Measurements from ENCODE around the gene SORCS1. TPM values are rescaled to one million over a fixed set of nuclear protein-coding genes. Genes with fewer than 3 reads are reported as not detected.

SORCS1 gene
- total and polyA plus RNA-seq, 2 of the 8 experiments (the other 6 are each of a cell fraction or from before 2014, with no cell fraction given): 4.1 to 4.6 TPM

DNA sequence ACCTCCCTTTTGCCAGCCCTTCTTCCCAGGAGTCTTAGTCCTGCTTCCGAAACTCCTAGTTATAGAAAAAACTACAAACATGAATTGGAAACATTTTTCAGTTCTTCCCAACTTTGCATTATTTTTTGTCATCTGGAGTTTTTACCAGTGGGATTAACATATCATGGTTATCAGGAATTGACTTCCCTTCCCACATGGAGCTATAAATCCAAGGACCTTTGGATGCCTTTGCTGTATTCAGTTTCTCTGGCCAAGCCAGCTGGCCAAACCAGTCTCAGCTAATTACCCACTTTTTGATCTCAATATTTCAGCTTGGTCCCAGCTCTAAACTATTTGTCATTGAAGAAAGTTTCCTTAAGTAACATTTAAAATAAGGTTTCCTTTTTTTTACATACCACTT lies 570.6 kb downstream of the SORCS1 start (continued):
- TF ChIP-seq, protein P1, sequence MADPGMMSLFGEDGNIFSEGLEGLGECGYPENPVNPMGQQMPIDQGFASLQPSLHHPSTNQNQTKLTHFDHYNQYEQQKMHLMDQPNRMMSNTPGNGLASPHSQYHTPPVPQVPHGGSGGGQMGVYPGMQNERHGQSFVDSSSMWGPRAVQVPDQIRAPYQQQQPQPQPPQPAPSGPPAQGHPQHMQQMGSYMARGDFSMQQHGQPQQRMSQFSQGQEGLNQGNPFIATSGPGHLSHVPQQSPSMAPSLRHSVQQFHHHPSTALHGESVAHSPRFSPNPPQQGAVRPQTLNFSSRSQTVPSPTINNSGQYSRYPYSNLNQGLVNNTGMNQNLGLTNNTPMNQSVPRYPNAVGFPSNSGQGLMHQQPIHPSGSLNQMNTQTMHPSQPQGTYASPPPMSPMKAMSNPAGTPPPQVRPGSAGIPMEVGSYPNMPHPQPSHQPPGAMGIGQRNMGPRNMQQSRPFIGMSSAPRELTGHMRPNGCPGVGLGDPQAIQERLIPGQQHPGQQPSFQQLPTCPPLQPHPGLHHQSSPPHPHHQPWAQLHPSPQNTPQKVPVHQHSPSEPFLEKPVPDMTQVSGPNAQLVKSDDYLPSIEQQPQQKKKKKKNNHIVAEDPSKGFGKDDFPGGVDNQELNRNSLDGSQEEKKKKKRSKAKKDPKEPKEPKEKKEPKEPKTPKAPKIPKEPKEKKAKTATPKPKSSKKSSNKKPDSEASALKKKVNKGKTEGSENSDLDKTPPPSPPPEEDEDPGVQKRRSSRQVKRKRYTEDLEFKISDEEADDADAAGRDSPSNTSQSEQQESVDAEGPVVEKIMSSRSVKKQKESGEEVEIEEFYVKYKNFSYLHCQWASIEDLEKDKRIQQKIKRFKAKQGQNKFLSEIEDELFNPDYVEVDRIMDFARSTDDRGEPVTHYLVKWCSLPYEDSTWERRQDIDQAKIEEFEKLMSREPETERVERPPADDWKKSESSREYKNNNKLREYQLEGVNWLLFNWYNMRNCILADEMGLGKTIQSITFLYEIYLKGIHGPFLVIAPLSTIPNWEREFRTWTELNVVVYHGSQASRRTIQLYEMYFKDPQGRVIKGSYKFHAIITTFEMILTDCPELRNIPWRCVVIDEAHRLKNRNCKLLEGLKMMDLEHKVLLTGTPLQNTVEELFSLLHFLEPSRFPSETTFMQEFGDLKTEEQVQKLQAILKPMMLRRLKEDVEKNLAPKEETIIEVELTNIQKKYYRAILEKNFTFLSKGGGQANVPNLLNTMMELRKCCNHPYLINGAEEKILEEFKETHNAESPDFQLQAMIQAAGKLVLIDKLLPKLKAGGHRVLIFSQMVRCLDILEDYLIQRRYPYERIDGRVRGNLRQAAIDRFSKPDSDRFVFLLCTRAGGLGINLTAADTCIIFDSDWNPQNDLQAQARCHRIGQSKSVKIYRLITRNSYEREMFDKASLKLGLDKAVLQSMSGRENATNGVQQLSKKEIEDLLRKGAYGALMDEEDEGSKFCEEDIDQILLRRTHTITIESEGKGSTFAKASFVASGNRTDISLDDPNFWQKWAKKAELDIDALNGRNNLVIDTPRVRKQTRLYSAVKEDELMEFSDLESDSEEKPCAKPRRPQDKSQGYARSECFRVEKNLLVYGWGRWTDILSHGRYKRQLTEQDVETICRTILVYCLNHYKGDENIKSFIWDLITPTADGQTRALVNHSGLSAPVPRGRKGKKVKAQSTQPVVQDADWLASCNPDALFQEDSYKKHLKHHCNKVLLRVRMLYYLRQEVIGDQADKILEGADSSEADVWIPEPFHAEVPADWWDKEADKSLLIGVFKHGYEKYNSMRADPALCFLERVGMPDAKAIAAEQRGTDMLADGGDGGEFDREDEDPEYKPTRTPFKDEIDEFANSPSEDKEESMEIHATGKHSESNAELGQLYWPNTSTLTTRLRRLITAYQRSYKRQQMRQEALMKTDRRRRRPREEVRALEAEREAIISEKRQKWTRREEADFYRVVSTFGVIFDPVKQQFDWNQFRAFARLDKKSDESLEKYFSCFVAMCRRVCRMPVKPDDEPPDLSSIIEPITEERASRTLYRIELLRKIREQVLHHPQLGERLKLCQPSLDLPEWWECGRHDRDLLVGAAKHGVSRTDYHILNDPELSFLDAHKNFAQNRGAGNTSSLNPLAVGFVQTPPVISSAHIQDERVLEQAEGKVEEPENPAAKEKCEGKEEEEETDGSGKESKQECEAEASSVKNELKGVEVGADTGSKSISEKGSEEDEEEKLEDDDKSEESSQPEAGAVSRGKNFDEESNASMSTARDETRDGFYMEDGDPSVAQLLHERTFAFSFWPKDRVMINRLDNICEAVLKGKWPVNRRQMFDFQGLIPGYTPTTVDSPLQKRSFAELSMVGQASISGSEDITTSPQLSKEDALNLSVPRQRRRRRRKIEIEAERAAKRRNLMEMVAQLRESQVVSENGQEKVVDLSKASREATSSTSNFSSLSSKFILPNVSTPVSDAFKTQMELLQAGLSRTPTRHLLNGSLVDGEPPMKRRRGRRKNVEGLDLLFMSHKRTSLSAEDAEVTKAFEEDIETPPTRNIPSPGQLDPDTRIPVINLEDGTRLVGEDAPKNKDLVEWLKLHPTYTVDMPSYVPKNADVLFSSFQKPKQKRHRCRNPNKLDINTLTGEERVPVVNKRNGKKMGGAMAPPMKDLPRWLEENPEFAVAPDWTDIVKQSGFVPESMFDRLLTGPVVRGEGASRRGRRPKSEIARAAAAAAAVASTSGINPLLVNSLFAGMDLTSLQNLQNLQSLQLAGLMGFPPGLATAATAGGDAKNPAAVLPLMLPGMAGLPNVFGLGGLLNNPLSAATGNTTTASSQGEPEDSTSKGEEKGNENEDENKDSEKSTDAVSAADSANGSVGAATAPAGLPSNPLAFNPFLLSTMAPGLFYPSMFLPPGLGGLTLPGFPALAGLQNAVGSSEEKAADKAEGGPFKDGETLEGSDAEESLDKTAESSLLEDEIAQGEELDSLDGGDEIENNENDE (IDR thresholded peaks at IDR 0.05; ENCODE audit: insufficient replicate concordance, low read length): no peak
- no peak for TF ChIP-seq SIN3A (conservative IDR thresholded peaks at IDR 0.05 in 1 of 2, IDR thresholded peaks at IDR 0.05 in 1 of 2; ENCODE audit: low read depth in 1 of 2, low read length in 2 of 2)
- no peak for TF ChIP-seq TBP (IDR thresholded peaks at IDR 0.05; ENCODE audit: low read depth, low read length)
- TF ChIP-seq NRF1 (IDR thresholded peaks at IDR 0.05; ENCODE audit: low read depth, low read length): no peak
- no peak for TF ChIP-seq EZH2 (IDR thresholded peaks at IDR 0.05; ENCODE audit: low read depth, low read length, severe bottlenecking)
- TF ChIP-seq RAD21 (IDR thresholded peaks at IDR 0.05 in 1 of 2, conservative IDR thresholded peaks at IDR 0.05 in 1 of 2; ENCODE audit: low read depth in 2 of 2, low read length in 2 of 2): no peak
- TF ChIP-seq TAF7 (optimal IDR thresholded peaks at IDR 0.05; ENCODE audit: borderline replicate concordance, low read depth, low read length): no peak
- TF ChIP-seq POLR2A (IDR thresholded peaks at IDR 0.05; ENCODE audit: control extremely low read depth in 1 of 2, low read depth in 2 of 2, low read length in 2 of 2): no peak
- TF ChIP-seq TAF1 (IDR thresholded peaks at IDR 0.05; ENCODE audit: low read depth, low read length): no peak
- TF ChIP-seq ZNF274 (IDR thresholded peaks at IDR 0.05; ENCODE audit: borderline replicate concordance, extremely low read depth, low read length): no peak
- no peak for TF ChIP-seq RXRA (IDR thresholded peaks at IDR 0.05; ENCODE audit: insufficient read depth, low read depth, low read length)
- TF ChIP-seq TCF12 (IDR thresholded peaks at IDR 0.05; ENCODE audit: low read depth, low read length): no peak
